Measurements from ENCODE around the gene AQP10.
"Not testable (repeated sequence)": the region's sequence is repeated elsewhere in the genome, so short reads cannot be mapped to it uniquely, and the experiment has no call there.

AQP10 gene

DNA sequence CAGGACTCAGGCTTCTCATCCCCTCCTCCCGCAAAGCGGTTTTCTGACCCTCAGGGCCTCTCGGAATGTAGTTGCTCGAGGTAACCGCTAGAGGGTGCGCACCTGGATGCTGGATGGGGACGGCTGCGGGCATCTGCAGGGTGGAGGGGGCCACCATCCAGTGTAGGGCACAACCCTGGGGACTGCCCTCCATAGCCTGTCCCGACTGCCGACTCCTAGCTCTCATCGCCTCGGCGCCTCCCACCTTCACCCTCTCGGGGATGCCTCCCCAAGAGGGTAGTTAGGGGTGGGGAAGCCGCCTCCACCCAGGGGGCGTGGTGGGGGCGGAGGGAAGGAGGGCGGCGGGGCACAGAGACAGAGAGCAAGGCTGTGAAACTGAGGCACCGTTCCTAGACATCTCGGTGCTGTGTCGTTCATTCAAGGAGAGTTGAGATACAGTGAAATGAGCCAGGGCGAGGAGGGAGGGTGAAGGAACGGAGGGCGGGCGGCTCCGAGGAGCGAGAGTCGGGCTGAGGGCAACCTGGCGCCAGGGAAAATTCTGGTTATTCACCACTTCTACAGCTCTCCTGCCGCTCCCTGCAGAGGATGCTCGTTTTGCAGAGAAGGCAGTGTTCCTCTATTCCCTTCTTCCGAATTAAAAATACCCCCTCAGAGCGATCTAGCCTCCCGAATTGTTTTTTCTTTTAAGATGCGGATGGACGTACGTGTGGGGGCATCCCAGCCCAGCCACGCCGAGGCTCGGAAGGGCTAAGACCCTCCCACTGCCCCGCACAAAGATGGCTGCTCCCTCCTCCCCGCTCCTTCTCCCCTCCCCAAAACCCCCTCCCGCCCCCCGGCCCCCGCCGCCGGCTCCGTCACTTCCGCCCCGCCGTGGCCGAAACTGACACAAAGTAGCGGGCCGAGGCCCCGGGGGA, 4.0 kb downstream of the AQP10 start, which contains the start of gene ATP8B2:
TSS of gene ATP8B2 (plus strand) at position 857 of the 914 bp plus-strand sequence. CDS start 2,617 bp downstream, outside the sequence.
- peak; percentile 88 for DNase-seq

DNA sequence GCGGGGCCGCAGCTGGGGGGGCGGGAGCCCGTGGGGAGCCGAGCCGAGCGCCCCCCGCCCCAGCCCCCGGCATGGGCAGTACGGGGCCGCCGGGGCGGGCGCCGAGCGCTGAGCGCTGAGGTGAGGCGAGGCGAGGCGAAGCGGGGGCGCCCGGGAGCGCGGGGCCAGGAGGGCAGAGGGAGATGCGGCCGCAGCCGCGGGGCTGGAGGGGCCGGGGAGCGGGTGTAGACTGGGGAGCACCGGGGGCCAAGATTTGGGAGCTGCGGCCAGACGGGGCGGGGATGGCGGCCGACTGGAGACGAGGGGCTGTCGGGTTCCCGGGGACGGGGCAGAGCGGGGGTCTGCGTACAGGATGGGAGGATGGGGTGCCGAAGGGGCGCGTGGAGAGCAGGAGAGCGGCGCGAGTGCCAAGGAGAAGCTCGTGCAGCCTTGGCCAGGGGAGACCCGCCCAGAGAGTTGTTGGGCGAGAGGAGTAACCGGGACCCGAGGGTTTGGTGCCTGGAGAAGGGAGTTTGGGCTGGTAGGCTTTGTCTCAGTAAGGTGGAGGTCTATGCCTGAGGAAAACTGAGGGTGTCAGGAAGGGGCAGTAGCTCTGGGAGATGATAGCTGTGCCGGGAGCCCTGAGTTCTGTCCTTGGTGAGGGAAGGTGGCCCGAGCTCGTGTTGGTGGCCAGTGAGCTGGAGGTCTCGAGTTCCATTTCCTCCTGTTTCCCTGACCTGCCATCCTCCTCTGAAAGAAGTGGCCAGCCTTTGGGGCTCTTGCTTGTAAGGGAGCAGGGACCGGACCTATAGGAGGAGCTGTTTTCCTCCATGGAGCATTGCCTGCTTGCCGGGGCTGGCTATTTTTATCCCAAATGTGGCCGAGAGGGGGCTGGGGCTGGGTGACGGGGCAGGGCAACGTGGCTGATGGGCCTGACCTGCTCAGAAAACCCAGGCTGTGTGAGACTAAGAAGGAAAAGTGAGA, 5.0 kb downstream of the AQP10 start:
- DNase-seq = peak; percentile 53

DNA sequence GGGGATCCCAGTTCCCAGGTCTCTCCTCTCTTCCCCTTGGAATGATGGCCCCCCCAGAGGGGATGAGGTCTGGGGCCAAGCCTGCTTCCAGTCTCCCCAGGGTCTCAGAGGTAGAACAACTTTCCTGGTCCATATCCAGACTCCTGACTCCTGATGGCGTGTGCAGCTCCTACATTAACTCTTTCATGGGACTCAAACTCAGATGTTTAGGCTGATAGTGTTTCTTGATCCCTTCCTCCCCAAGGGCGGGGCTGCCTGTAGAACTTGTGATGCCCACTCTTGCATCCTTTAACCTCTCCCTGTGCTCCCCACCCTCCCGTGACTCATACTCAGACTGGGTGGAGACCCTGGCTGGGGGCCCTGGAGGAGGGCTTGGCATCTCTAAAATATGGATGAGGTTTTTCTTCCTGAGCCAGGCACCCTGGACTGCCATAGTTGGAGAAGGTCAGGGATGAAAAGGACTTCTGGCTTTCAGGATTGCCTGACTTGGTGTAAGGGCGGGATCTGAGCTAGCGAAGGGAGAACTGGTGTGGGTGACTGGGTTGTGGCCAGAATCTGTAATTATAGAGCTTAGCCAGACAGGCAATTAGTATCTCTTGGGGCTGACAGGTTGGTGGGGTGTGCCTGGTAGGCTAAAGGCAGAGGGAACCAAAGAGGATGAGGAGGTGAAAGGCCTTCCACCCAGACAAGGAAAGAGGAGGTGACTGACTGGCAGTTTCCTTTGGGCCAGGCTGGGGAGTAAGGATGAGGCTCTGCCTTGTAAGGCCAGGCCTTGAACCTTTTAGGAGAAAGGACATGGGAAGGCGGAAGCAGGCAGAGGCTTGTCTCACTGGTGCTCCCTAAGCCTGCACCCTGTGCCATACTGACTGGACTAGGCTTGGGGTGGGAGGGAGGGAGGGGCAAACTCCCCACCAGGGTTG, 5.9 kb downstream of the AQP10 start:
- no peak for DNase-seq

DNA sequence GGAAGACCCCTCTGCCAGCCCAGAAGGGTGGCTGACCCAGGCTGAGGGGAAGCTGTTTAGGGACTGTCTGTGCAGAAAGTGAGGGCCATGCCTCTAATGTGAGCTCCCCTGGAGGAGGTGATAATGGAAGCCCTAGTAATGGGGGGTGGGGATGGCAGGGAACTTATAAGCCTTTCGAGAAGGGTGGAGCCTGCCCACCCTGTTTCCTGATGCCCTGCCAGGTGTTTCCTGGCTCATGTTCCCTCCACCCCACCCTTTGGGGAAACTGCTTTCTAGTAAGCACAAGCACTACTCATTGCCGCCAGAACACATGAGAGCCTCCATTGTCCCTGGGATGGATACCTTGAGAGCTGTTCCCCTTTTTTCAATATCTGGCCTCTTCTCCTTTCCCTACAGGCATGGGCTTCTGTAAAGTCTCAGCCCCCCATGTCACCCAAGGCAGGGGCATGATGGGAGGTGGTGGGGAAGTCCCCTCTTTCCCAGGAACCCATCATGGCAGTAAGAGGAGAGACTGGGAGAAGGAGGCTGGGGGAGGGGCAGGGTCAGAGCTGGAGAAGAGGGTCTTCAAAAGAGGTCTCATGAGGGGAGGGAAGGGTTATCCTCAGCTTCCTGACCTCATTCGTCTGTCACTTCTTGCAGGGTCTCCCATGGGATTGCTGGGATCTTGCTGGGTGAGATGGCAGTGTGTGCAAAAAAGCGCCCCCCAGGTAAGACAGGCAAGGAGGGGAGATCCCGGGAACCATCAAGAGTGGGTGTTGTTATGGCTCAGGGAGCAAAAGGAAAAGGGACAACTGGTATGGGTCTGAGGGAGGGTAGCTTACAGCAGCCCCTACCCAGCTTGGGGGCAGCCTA, 6.8 kb downstream of the AQP10 start:
- no peak for DNase-seq

DNA sequence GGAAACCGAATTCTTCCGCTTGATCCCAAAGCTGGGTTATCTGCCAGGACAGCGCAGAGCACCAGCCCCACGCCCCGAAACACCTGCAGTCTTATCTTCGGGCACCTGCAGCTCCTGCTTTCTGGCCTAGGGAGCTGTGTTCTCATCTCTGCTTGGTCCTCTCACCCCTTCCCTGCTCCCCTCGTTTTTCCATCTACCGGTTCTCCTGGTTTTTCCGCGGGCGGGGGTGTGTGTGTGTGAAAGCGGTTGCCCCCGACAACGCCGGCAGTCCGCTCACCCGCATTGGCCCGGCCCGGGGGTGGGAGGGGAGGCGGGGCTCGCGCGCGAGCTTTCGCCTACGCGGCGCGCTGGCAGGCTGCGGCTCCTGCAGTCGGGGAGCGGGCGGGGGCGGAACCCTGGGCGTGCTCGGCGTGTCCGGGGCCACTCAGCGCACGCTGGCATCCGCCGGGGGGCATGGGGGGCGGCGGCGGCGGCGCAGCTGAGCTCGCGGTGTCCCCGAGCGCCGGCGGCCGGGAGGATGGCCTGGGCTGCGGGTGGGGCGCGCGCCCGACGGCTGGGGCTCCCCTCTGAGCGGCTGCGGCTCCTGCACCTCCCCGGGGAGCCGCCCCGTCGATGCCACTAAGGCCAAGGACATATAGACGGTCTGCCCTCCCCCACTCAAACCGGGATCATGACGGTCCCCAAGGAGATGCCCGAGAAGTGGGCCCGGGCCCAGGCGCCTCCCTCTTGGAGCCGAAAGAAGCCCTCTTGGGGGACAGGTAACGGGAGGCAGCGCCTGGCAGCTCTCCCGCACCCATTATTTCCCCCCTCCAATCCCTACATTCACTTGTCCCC, 7.6 kb downstream of the AQP10 start:
- peak; percentile 83 for DNase-seq

DNA sequence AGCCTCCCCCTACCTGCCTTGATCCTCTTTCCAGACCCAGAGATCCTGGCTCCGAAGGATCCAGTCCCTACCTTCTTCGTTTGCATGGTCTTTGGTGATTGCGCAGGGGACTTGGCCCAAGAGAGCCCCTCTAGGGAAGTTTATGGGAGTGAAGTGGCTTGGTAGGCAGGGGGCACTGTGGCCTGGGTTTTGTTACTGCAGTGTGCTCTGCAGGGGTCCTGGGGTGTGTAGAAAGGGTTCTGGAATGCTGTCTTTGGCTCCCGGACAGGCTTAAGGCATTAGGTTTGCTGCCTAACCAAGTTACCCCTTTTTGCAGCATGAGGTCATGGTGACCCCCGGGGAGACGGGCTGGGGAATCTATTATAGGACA, 8.2 kb downstream of the AQP10 start:
- DNase-seq = no peak

DNA sequence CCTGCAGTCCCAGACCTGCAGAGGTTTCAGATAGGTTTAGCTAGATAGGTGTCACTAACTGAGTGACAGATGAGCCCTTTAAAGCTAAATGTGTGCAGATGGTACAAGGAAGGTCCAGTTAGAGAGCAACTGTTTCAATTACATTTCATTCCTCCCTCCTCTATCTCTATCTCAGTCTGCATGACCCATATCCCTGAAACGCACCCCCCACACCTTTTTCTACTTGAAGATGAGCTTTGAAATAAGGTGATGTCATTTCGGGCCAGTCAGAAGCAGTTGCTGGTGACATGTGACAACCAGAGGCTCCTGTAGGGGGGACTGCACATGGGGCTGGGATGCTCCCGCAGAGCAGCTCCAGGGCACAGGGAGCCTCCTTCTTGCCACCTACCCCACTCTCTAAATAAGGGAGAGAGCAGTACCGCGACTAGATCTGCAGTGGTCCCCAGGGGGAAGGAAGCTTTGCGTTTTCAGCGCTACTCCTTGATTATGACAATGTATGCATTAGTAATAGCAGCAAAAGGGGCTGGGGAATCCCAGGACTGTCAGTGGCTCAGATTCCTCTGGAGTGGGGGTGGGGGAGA, 8.7 kb downstream of the AQP10 start:
- no peak for DNase-seq

DNA sequence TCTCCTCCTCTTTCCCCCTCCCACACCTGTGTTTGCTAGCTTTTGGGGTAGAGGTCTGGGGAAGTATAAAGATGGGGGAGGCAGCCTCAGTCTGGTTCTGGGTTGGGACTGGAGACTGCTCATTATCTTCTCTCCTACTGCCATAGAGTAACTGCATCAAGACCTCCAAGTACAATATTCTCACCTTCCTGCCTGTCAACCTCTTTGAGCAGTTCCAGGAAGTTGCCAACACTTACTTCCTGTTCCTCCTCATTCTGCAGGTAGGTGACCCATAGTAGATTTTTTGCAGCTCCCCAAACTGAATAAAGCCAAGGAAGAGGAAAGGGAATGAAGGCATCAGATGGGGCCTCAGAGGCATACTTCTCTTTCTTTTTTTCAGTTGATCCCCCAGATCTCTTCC, 9.8 kb downstream of the AQP10 start:
- DNase-seq = no peak

DNA sequence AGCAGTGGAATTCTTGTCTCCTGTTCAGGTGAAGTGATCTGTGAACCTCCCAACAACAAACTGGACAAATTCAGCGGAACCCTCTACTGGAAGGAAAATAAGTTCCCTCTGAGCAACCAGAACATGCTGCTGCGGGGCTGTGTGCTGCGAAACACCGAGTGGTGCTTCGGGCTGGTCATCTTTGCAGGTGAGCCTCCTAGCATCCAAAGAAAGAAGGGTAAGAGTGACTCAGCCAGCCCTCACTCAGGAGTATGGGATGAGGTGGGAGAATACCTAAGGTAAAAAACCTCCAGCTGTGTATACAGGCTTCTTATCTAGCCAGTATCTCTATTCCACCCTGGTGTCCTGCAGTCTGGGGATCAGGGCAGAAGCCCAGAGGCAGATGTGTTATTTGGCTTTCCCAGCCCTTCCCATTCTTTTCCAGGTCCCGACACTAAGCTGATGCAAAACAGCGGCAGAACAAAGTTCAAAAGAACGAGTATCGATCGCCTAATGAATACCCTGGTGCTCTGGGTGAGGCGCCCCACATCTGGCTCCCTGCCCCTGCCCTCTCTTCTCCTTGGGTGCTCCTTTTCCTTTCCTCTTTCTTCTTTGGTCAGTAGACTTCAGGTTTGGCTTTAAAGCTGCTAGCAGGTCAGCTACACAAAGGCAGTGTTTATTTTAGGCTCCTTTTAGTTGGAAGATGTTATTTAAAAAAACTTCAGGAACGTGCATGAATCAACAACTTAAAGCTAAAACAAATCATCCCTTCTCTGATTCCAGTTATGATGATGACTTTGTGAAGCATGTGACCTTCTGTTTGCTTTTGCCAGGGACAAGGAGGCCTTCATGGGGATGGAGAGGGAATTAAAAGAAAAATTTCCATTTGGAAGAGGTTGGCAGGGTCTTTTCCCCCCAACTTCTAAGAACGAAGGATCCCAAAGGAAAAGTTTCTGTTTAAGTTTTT, 13.5 kb downstream of the AQP10 start:
- DNase-seq = no peak

DNA sequence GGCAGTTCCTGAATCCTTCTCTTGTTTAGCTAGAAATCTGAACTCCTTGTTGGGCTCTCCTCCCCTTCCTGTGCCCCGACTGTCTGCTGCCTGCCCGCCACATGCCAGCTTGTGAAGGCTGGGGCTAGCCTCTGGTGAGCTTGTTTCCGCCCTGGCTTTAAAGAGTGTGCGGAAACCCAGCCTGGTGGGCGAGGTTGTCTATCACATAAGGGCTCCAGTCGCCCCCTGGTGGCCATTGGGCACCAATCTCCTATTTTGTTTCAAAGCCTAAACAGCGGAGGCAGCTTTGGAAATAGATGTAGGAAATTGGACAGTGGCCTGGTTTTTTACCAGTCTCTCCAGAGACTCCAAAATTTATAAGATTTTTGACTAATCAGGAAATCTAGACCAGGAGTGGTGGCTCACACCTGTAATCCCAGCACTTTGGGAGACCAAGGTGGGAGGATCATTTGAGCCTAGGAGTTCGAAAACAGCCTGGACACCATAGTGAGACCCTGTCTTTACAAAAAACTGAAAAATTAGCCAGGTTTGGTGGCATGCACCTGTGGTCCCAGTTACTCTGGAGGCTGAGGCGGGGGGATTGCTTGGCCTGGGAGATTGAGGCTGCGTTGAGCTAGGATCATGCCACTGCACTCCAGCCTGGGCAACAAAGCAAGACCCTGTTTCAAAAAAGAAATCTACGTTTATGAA, 14.3 kb downstream of the AQP10 start:
- peak; percentile 92 for DNase-seq

DNA sequence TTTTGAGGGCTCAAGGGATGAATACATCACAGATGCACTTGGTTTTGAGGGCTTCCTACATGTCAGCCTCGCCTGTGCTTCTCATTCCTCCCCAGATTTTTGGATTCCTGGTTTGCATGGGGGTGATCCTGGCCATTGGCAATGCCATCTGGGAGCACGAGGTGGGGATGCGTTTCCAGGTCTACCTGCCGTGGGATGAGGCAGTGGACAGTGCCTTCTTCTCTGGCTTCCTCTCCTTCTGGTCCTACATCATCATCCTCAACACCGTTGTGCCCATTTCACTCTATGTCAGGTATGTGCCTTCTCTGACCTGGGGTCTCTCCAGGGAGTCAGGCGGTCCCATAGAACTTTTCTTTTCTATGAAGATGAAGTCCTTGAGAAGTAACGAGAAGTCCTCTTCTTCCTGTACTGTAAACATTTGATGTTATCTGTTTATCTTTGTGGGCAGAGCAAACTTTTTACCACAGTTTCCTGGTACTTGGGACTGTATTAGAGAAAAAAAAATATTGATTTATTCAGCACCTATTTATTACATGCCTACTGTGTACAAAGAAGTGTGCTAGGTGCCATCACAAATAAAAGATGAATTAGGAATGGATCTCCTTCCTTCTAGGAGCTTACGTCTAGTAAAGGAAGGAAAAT, 16.5 kb downstream of the AQP10 start:
- no peak for DNase-seq

DNA sequence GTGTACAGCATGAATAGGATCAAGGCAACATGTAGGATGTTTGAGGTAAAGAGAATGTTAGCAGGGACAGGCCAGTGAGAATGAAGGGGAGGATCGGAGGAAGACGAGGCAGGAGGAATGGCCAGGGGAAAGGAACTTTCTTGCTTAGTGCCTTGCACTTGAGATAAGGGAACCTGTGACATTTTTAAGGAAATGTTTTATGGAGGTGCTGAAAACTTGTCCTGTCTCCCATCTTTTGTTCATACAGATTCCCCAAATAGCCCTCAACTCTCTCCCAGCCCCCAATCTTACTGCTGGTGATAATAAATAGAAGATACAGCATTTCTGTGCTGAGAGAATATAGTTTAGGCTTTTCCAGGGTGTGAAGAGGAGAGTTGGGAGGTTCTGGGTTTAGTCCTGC, 18.0 kb downstream of the AQP10 start:
- no peak for DNase-seq

DNA sequence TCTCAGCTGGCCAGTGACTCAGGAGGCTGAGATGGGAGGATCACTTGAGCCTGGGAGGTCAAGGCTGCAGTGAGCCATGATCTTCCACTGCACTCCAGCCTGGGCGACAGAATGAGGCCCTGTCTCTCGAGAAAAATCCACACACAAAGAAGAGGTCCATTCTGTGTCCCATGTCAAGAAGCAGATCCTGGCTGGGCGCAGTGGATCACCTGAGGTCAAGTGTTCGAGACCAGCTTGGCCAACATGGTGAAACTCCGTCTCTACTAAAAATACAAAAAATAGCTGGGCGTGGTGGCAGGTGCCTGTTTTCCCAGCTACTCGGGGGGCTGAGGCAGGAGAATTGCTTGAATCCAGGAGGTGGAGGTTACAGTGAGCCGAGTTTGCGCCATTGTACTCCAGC, 20.5 kb downstream of the AQP10 start:
- not testable (repeated sequence) for DNase-seq

DNA sequence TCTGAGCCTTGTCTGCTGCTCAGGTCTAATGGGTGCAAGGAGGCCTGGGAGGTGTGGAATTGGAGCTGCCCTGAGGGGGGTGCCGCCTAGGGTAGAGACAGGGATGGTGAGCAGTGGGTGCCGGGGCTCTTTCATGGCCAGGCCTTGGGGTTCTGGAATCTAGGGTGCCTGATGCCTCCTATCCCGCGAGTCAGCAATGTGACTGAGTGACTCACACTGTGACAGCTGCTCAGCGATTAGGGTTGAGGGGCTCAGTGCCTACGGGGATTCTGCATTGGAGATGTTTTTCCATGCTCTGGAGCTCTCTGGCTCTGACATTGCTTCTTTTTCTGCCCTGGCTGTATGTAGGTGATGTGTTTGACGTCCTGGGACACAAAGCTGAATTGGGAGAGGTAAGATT, 21.2 kb downstream of the AQP10 start:
- DNase-seq = no peak

DNA sequence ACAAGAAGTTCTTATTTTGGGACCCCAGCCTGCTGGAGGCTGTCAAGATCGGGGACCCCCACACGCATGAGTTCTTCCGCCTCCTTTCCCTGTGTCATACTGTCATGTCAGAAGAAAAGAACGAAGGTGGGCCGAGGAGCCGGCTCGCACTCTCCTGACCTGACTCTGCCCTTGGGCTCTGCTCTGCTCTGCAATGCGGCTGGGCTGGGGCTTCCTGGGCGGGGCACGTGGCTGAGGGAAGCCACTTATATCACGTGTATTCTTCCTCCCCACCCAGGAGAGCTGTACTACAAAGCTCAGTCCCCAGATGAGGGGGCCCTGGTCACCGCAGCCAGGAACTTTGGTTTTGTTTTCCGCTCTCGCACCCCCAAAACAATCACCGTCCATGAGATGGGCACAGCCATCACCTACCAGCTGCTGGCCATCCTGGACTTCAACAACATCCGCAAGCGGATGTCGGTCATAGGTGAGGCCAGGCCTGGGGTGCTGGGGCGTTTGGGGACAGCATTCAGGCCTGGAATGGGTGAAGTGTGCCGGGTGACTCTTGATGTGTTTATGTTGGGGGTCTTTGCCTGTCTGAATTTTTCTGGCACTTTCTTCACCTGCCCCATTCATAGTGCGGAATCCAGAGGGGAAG, 22.1 kb downstream of the AQP10 start:
- DNase-seq = peak; percentile 77

DNA sequence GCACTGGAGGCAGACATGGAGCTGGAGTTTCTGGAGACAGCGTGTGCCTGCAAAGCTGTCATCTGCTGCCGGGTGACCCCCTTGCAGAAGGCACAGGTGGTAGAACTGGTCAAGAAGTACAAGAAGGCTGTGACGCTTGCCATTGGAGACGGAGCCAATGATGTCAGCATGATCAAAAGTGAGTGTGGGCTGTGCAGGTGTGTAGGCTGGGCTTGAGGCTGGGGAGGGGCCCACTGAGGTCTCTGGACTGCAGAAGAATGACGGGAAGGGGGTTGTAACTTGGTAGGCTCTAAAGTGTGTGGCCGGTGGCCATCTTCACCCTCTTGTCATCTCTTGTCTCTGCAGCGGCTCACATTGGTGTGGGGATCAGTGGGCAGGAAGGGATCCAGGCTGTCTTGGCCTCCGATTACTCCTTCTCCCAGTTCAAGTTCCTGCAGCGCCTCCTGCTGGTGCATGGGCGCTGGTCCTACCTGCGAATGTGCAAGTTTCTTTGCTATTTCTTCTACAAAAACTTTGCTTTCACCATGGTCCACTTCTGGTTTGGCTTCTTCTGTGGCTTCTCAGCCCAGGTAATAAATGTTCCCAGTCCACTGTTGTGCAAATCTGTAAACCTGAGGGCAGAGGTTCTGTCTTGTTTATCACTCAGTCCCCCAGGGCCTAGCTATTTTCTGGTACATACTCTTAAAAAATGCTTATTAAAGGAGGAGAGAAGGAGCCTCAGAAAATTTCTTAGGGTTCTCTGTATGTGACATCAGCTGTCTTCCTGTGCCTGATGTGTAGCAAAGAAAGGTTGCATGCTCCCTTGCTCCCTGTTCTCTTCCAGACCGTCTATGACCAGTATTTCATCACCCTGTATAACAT, 24.3 kb downstream of the AQP10 start:
- DNase-seq = peak; percentile 70

All from activated CD4-positive, alpha-beta T cell treated with anti-CD3 and anti-CD28 coated beads, Interleukin-2, amount 50 U/mL, for 16 hours (primary cell).